ENCODE results near the gene DYNLL2.
"Not testable (repeated sequence)": the region's sequence is repeated elsewhere in the genome, so short reads cannot be mapped to it uniquely, and the experiment has no call there.

DYNLL2 gene

DNA sequence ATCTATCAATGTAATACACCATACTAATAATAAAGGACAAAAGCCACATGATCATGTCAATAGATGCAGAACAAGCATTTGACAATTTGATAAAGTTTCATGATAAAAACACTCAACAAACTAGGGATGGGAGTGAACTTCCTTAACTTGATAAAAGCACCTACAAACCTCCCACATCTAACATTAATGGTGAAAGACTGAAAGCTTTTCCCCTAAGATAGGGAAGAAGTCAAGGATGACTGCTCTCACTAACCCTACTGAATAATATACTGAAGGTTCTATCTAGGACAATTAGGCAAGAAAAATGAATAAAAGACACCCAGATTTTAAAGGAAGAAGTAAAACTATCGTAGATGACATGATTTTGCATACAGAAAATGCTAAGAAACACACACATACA, 10.4 kb upstream of the DYNLL2 start:
- DNase-seq (ENCODE audit: low spot score) (no peak), FAIRE-seq (no peak)

DNA sequence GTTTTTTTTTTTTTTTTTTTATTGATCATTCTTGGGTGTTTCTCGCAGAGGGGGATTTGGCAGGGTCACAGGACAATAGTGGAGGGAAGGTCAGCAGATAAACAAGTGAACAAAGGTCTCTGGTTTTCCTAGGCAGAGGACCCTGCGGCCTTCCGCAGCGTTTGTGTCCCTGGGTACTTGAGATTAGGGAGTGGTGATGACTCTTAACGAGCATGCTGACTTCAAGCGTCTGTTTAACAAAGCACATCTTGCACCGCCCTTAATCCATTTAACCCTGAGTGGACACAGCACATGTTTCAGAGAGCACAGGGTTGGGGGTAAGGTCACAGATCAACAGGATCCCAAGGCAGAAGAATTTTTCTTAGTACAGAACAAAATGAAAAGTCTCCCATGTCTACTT, 10.0 kb upstream of the DYNLL2 start:
- FAIRE-seq, result not testable (repeated sequence)

DNA sequence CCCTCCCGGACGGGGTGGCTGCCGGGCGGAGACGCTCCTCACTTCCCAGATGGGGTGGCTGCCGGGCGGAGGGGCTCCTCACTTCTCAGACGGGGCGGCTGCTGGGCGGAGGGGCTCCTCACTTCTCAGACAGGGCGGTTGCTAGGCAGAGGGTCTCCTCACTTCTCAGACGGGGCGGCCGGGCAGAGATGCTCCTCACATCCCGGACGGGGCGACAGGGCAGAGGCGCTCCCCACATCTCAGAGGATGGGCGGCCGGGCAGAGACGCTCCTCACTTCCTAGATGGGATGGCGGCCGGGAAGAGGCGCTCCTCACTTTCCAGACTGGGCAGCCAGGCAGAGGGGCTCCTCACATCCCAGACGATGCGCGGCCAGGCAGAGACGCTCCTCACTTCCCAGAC, 8.8 kb upstream of the DYNLL2 start:
- DNase-seq (ENCODE audit: low spot score); FAIRE-seq: not testable (repeated sequence)

More for the DNA sequence above, 10.0 kb upstream of the DYNLL2 start:
- not testable (repeated sequence) for DNase-seq (ENCODE audit: low spot score)

DNA sequence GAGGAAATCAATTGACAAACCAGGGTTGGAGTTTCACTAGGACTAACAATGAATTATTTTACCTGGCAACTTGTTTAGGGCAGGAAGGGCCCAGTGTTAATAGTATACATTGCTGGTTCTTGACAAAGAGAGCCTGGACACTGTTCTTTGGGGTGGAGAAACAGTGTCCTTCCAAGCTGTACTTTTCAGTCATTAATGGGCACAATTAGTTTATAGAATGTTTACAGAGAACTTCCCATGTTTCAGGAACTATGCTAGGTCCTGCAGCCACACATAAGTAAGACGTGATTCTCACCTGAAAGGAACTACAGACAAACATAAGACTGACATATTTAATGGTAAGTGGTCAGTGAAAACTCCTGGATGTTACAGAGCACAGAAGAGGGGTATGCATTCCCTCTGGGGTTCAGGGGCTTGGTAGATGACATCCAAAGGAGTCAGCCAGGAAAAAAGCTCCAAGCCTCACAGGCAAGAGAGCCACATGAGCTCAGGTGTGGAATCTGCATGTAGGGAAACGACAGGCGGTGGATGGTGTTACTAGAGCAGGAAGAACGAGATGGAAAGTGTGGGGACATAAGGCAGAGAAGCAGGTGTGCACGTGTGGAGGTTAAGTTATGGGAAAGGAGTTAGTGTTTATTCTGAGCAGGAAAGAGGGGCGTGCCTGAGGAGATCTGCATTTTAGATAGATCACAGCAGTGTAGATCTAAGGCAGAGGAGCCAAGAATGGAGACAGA, 3.8 kb upstream of the DYNLL2 start:
- FAIRE-seq, result no peak
- no peak for DNase-seq (ENCODE audit: low spot score)

DNA sequence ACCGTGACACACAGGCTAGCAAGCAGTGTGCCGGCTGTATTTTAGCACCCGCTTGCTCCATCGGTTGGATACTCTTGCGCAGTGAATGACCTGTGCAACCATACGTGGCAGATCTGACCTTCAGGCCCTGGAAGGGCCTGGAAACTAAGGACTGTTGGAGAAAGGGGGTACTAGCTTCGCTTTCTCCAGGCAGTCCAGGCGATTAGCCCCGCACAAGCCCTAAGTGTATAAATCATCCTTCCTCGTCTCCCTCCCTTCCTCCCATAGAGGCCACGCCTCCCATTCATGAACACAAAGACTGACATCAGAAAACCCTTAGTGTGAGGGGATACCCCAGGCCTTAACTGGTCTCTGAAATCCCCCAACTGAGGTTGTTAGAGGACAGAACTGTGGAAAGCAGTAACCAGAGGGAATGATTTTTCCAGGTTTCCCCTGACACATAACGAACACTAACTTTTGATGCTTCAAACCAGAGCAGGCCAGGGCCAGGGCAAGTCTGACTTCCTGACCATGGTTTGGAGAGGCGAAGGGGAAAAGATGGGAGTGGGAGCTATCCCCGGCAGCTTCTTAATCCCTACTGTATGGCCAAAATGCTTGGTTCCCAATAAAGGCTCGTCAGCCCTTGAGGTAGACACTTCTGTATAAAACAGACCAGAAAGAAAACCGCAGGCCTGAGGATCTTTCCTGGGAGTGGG, 1.4 kb upstream of the DYNLL2 start:
- DNase-seq (ENCODE audit: low spot score) (no peak), FAIRE-seq (no peak)

- no peak for FAIRE-seq
These were observed 814 bp upstream of the DYNLL2 start for GRCh38 chr17:58082341-58082869.

GRCh38 chr17:58083491-58084316, 485 bp downstream of the DYNLL2 start:
- FAIRE-seq, result no peak

More at GRCh38 chr17:58082341-58082869, 814 bp upstream of the DYNLL2 start:
- no peak for DNase-seq (ENCODE audit: low spot score)

DNA sequence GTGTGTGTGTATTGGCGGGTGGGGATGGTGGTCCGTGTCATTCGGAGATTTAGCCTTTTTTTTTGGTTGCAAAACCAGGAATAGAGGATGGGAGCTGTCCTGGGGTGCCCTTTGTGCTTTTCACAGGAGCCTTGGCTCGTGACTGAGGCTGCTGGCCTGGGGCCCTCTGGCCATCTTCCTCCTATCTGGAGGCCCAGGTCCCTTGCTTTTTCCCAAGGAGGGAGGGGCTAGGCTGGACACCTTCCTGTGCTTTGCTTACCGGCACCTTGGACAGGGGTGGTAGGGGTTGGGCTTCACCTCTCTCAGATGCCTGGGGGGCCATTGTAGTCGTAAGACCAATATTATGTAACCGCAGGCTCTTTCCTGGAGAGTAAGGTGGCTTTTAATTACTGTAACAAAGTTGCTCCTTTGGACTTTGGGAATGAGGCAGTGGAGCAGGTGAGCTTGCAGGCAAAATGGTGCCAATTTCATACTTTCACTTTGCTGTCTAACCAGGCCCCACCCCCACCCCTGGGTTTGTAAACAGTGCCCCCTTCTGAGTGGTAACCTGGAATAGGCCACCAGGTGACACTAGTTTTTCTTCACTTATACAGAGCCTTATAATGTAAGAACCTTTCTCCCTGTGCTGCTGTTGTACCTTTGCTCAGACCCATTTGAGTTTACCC, 1.2 kb downstream of the DYNLL2 start:
- FAIRE-seq (no peak), DNase-seq (ENCODE audit: low spot score) (no peak)

More at GRCh38 chr17:58083491-58084316, 485 bp downstream of the DYNLL2 start:
- peak; percentile 34 for DNase-seq (ENCODE audit: low spot score)

GRCh38 chr17:58085039-58085715, 2.0 kb downstream of the DYNLL2 start:
- no peak for FAIRE-seq
- no peak for DNase-seq (ENCODE audit: low spot score)

DNA sequence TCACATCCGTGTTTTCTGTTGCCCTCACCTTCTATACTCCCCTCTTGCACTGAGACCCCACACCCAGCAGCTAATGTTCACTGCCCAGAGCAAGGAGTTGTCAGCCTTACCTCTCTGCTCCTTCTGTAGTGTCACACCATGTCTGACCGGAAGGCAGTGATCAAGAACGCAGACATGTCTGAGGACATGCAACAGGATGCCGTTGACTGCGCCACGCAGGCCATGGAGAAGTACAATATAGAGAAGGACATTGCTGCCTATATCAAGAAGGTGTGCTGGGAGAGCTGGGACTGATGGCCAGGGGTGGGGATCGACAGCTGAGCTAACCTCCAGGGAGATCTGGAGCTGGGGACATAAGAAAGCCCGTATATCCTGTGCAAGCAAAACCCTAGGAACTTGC, 3.7 kb downstream of the DYNLL2 start:
- no peak for FAIRE-seq
- no peak for DNase-seq (ENCODE audit: low spot score)

DNA sequence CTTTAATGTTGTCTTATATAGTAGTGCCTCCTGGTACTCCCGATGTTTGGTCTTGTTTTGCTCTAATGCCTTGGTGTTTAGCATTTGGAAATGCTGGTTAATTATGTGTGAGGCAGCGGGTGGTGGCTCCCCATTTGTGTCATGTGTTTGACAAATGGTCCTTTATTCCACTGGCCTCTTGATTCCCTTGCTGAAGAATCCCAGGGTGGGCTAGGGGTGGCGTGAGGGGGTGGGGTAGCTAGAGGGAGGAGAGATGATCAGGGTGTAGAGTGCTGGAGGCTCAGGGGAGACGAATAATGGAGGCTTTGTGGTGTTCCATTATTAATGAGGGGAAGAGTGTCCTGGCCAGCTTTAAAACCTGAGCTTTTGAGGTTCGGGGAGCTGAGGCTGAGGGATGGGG, 5.4 kb downstream of the DYNLL2 start:
- no peak for FAIRE-seq
- DNase-seq (ENCODE audit: low spot score), result no peak

DNA sequence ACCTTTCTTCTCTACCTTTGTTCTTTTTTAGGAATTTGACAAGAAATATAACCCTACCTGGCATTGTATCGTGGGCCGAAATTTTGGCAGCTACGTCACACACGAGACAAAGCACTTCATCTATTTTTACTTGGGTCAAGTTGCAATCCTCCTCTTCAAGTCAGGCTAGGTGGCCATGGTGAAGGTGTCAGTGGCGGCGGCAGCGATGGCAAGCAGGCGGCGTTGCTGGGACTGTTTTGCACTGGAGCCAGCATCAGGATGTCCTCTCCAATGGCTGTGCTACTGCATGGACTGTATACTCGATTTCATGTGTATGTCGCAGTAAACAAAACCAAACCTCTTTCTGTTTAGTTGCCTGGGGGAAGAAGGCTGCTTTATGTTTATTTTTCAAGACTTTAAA, 5.9 kb downstream of the DYNLL2 start:
- no peak for FAIRE-seq

GRCh38 chr17:58091024-58091567, 7.9 kb downstream of the DYNLL2 start:
- DNase-seq (ENCODE audit: low spot score), result no peak
- no peak for FAIRE-seq

More for the DNA sequence above, 5.9 kb downstream of the DYNLL2 start:
- DNase-seq (ENCODE audit: low spot score), result no peak

- DNase-seq (ENCODE audit: low spot score) (no peak), FAIRE-seq (no peak)
These were observed 9.0 kb downstream of the DYNLL2 start for GRCh38 chr17:58092101-58092796.

DNA sequence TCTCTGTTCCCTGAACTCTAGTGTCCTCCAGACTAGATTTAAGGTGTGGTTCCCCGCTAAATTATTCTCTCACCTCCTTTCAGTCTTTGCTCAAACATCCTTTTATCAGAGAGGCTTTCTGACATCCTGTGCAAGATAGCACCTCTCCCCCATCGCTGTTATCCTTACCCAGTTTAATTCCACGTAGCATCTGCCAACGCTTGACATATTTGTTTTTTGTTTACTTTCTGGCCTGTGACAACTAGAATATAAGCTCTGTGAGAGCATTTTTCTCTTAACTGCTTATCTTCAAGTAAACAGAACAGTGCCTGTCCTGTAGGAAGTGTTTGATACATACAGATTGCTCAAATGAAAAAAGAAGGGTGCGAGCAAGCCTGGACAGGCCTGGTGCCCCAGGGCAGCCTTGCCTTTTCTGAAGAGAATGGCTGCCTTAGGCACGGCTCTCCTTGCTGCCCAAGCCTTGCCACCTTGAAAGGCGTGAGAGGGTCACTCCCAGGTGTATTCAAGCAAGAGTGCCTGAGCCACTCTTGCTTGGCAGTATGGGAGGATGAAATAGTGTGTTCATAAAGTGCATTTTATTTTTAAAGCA, 9.7 kb downstream of the DYNLL2 start:
- FAIRE-seq (no peak), DNase-seq (ENCODE audit: low spot score) (no peak)

GRCh38 chr17:58094118-58094517, 10.9 kb downstream of the DYNLL2 start:
- DNase-seq (ENCODE audit: low spot score) (no peak), FAIRE-seq (no peak)

DNA sequence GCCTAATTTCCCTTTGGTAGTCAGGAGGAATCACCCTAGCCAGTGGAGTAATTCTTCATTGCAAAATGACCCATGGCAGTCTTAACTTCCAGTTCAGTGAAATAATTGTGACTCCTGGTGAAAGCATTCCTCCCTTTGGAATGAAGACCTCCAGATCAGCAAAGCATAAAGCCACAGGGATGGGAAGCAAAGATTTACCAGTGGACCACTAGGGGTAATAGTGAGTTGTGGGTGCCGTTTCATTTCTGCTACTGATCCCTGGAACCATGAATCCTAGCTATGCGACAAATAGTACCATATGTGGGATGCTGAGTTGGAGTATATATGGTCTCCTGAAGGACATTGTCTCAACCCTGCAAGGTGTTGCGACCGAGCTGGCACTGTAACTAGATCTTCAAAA, 13.7 kb downstream of the DYNLL2 start:
- no peak for FAIRE-seq
- no peak for DNase-seq (ENCODE audit: low spot score)

GRCh38 chr17:58097384-58098088, 14.3 kb downstream of the DYNLL2 start:
- DNase-seq (ENCODE audit: low spot score), result no peak
- FAIRE-seq, result no peak

GRCh38 chr17:58100506-58100905, 17.3 kb downstream of the DYNLL2 start:
- no peak for DNase-seq (ENCODE audit: low spot score)
- no peak for FAIRE-seq
